ENCODE results near the gene COG5.

COG5 gene

GRCh38 chr7:107321611-107322010 is 242.1 kb downstream of the COG5 start:
- DNase-seq = no peak

GRCh38 chr7:107319724-107320228 is 243.9 kb downstream of the COG5 start:
- no peak for DNase-seq

DNA sequence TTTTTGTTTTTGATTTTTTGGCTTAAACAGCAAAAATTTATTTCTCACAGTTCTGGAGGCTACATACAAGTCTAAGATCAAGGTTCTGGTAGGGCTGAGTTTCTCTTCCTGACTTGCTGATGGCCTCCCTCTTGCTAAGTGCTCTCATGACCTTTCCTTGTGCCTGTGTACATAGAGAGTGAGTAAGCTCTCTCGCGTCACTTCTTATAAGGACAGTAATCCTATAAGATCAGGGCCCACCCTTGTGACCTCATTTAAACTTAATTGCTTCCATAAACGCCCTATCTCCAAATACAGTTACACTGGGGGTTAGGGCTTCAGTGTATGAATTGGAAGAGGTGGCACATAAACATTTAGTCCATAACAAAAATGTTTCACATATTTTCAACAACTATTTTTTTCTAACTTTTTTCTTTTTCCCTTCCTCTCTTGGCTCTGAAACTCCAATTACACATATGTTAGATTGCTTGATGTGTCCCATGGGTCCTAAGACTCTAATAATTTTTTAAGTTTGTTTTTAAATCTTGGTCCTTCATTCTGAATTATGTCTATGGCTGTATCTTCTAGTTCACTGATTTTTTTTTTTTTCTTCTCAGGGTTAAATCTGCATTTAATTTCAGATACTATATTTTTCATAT is 245.1 kb downstream of the COG5 start:
- no peak for DNase-seq

GRCh38 chr7:107315716-107316220 is 248.0 kb downstream of the COG5 start:
- no peak for DNase-seq

DNA sequence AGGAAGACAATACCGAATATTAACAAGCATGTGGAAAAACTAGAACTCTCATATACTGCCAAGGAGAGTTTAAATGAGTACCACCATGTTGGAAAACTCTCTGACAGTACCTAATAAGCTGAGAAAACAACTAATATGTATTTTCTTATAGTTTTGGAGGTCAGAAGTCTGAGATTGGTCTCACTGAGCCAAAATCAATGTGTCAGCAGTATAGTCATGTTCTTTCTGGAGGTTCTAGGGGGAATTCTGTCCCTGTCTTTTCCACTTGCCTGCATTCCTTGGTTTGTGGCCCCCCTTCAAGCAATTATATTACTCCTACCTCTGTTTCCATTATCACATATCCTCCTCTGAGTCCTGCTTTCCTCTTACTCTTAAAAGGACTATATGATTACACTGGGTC is 250.4 kb downstream of the COG5 start:
- no peak for DNase-seq

- DNase-seq = no peak
Observed at GRCh38 chr7:107312418-107312817, 251.3 kb downstream of the COG5 start.

GRCh38 chr7:107309296-107309695 is 254.4 kb downstream of the COG5 start:
- DNase-seq = no peak

DNA sequence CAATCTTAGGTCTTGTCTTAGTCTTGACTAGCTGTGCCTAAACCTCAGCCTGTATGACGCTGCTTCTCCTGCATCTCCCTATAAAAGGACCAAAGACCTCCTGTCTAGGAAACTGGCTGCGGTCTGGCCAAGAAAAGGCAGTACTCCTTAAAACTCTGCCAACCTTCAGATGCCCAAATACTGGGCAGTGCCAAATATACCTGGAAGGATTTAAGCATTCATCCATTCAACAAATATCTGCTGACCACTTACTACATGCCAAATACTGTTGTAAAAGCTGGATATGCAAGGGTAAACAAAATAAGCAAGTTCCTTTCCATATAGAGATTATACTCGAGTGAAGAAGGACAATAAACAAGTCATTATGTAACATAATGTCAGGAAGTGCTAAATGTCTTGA is 259.1 kb downstream of the COG5 start:
- no peak for DNase-seq

DNA sequence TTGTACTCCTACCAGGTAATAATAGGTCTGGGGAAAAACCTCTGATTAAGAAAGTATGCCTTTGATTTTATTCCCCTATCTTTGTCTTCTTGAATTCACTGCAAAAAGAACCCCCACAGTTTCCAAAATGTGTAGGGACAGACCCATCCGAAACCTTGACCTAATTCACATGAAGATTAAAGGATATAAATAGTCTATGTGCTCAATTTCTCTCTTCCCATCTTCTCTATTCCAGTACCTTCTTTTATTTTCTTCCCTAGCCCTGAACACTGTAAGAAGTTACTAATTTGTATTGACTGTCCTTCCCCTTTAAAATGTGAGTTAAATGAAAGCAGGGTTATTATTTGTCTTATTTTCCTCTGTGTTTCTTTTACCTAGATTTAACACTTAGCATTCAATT is 259.7 kb downstream of the COG5 start:
- no peak for DNase-seq

GRCh38 chr7:107302250-107302847 is 261.4 kb downstream of the COG5 start:
- DNase-seq = no peak

GRCh38 chr7:107294182-107294581 is 269.5 kb downstream of the COG5 start:
- DNase-seq = no peak

DNA sequence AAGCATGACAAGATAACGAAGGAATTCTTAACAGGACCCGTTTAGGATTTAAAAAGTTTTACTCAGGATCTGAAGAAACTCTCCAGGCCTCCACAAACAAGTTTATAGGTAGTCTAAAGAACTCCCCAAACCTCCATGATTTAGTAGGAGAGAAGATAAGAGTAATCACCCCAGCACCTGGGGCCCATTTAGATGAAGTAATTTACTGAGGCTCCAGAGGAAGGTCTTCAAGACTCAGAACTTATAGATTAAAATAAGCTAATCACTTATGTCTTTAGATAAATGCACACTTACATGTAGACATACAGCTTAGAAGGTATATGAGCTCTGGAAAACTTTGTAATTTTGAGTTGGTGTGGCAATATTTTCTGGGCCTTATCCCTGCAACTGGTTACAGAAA is 271.1 kb downstream of the COG5 start:
- no peak for DNase-seq

- DNase-seq = no peak
Observed at GRCh38 chr7:107291434-107291833, 272.3 kb downstream of the COG5 start.

DNA sequence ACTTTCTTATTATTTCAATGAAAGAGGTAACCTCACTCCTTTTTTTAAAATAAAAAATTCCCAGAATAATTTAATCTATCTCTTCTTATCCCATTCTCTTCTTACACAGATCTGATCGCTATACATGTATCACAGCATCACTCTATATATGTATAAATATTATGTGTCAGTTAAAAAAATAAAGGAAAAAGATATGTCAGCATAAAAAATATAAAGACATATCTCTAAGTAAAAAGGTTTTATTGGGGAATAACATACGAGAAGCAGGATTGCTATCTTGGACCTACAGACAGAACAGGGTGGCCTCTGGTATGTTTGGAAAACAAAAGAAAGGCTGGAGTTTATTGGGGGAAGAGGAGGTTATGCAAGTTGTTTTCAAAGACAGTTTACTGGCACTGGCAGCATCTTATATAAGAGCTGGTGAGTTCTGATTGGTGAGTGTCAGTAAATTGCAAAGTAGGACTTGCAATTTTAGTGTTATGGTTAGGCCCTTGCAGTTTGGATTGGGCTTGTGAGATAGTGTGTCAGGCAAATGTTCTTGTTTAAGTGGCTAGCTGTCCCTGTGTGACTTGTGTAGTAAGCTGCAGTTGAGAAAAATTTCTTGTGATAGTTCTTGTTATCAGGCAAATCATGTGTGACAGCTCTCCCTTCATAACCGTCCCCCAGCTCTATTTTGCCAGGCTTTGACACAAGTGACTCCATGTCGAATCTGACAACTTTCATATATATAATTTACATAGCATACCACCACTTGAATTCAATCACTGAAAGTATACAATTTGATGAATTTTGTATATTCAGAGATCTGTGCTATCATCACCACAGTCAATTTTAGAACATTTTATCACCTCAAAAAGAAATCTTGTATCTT is 276.7 kb downstream of the COG5 start:
- DNase-seq = no peak

DNA sequence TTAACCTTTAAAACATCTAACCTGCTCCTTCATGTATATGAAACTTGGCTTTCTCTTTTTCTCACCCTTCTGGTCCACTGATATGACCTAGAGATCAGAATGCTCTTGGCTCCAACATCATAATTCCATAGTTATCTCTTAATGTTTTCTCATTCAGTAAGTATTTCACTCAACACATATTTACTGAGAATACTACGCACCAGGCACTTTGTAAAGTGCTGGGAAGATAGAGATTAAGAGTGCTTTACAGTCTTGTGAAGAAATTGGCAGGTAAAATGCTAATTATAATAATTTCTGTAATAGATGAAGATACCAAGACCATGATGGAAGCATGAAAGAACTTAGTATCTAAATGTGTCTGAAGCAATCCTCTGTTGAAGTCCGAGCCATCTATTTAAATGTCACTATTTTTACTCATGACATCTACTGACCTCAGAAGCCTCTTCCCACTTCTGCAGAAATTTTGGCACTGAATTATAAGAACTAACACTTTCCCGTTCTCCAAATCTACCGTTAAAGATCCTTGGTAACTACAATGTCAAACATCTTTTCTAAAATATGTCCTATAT is 278.7 kb downstream of the COG5 start:
- no peak for DNase-seq

GRCh38 chr7:107277331-107277730 is 286.4 kb downstream of the COG5 start:
- no peak for DNase-seq

DNA sequence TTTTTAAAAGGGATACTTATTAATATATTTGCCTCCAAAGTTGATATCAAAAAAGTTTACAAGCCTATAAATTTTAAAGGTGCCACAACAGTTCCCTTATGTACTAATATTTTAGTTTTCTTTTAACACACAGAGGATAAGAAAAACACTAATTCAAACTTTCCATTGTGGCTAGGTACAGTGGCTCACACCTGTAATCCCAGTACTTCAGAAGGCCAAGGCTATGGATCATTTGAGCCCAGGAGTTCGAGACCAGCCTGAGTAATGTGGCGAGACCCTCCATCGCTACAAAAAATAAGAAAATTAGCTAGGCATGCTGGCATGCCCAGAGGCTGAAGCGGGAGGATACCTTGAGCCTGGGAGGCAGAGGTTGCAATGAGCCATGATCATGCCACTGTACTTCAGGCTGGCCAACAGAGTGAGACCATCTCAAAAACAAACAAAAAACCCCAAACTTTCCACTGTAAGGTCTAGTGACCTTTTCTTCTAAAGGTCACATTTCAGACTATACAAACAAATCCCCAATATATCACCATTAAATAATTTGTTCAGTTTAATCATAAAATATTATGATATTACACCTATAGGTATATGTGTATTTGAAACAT is 287.4 kb downstream of the COG5 start:
- DNase-seq = no peak

- DNase-seq = no peak
Observed at GRCh38 chr7:107274506-107274905, 289.2 kb downstream of the COG5 start.

GRCh38 chr7:107269790-107270189 is 293.9 kb downstream of the COG5 start:
- no peak for DNase-seq

DNA sequence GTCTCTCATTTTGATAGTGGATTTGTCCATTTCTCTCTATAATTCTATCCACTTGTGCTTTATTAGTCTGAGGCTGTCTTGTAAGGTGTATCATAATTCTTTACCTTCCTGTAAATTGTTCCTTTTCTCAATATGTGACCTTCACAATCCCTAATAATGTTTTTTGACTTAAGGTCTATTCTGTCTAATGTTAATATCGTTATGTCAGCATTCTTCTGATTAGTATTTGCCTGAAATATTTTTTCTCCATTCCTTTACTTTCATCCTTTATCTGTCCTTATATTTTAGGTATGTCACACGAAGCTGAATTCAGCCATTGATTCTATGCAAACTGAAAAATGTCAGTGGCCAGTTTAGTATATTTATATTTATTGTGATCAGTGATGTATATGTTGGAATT is 295.1 kb downstream of the COG5 start:
- DNase-seq = no peak

- no peak for DNase-seq
Observed at GRCh38 chr7:107267138-107267537, 296.6 kb downstream of the COG5 start.

- no peak for DNase-seq
Observed at GRCh38 chr7:107264723-107265122, 299.0 kb downstream of the COG5 start.

DNA sequence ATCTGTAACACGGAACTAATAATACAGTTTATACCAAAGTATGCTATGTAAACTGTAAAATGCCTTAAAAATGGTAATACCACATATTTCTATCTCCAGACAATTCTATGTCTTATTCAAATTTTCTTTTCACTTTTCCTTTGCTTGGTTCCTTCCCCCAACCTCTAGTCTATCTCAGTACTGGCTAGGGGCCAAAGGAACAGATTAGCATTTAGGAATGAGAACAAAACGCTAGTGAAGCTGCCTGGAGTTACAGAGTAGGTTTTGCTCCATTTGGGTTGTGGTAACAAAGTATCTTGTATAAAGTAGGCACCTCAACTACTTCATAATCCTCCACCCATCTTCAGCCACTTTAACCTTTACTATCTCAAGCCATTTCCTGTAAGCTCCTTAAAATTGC is 300.9 kb downstream of the COG5 start:
- DNase-seq = no peak
